Hematopoietic multipotent progenitor cell (in vitro differentiated cells): Measurements from ENCODE around the gene EDEM1. TPM values are rescaled to one million over a fixed set of nuclear protein-coding genes. Genes with fewer than 3 reads are reported as not detected.

ENCODE experiments used
- DNase-seq, 3 donors: peaks; one replicate each; pipeline ENCODE4 v3.0.0-alpha.2; 2011 to 2015; ENCODE audit warnings: low read depth in 2 of 3, low spot score in 2 of 3
- small RNA-seq: library from RNA; depleted of rRNA; stranded (forward); fragments of <200 nt; gene quantifications from one replicate; pipeline ENCODE3, GENCODE V24; 2012
- total RNA-seq: library from RNA; depleted of rRNA; stranded (reverse); fragments of >200 nt; gene quantifications from one replicate; pipeline ENCODE4 v1.2.3, GENCODE V29; 2012

EDEM1 gene
- total RNA-seq, 1 donor, result 16.2 TPM

GRCh38 chr3:5264093-5264600, 76.6 kb downstream of the EDEM1 start:
- no peak for DNase-seq

GRCh38 chr3:5264896-5265770, 77.6 kb downstream of the EDEM1 start:
- DNase-seq, result no peak

GRCh38 chr3:5267252-5267651, 79.7 kb downstream of the EDEM1 start:
- DNase-seq, result no peak

GRCh38 chr3:5267889-5268288, 80.4 kb downstream of the EDEM1 start:
- no peak for DNase-seq

Small RNAs within 50 kb of the gene (small RNA-seq; reads per million reads assigned to genes)
- not detected for gene MIR4790
- not detected for gene RN7SL553P

Other genes with a start within 250 kb of the EDEM1 start
- 49.3 TPM for gene BHLHE40, start 208.3 kb upstream of the EDEM1 start, total RNA-seq
- 33.9 TPM for gene ARL8B, start 65.4 kb upstream of the EDEM1 start, total RNA-seq